IMR-90 (cell line): ENCODE measurements around the gene RRAGA. TPM values are rescaled to one million over a fixed set of nuclear protein-coding genes. Genes with fewer than 3 reads are reported as not detected.

Experiments
- ATAC-seq: fragments of 200-7000 bp; cut with Tn5 transposase; 2 replicates; pipeline ENCODE4 v1.9.1; 2020; ENCODE audit warnings: low read depth, mild to moderate bottlenecking, moderate library complexity
- BruUV-seq: library from RNA; stranded (reverse); fragments of 400-500 nt; replicated peaks from 2 replicates; lab custom pipeline; 2021; lab: Mats Ljungman, UMichigan
- CTCF ChIA-PET: fragments of 300-600 bp; formaldehyde crosslinking; extraction: SDS; loops from one replicate; lab custom pipeline; 2021; ENCODE audit warnings: antibody characterized with exemption; lab: Yijun Ruan, JAX
- POLR2A ChIA-PET: fragments of 300-600 bp; sonication (Branson Sonifier 250); formaldehyde crosslinking; loops from one replicate; lab custom pipeline; 2022; ENCODE audit warnings: antibody characterized with exemption; ENCODE audit not compliant: unreplicated experiment; lab: Charles Lee
- DNase-seq: peaks from one replicate; pipeline ENCODE4 v3.0.0; 2013
- H2AFZ ChIP-seq: replicated peaks from 2 replicates; pipeline ENCODE3; 2013; ENCODE audit warnings: low read length, mild to moderate bottlenecking; ENCODE audit not compliant: poor library complexity
- H2AK5ac ChIP-seq: 2 replicates; pipeline ENCODE4 v1.6.1; 2013; ENCODE audit warnings: low read depth, low read length, inconsistent platforms
- H2AK9ac ChIP-seq: replicated peaks from 2 replicates; pipeline ENCODE3; 2013; ENCODE audit warnings: mild to moderate bottlenecking, low read depth, low read length, moderate library complexity; ENCODE audit not compliant: poor library complexity
- H2BK120ac ChIP-seq: 2 replicates; pipeline ENCODE4 v1.6.1; 2013; ENCODE audit warnings: low read depth, low read length, inconsistent platforms
- H2BK15ac ChIP-seq: 3 replicates; pipeline ENCODE4 v1.6.1; 2013; ENCODE audit warnings: low read depth, low read length, inconsistent platforms
- H2BK20ac ChIP-seq: 2 replicates; pipeline ENCODE4 v1.6.1; 2013; ENCODE audit warnings: low read depth, mild to moderate bottlenecking, inconsistent platforms, low read length, moderate library complexity
- H2BK5ac ChIP-seq: 2 replicates; pipeline ENCODE4 v1.6.1; 2013; ENCODE audit warnings: mild to moderate bottlenecking, low read depth, low read length, inconsistent platforms; ENCODE audit not compliant: poor library complexity, severe bottlenecking
- H3K14ac ChIP-seq: replicated peaks from 2 replicates; pipeline ENCODE4 v1.6.1; 2013; ENCODE audit warnings: low read depth, low read length, inconsistent platforms
- H3K18ac ChIP-seq: 2 replicates; pipeline ENCODE4 v1.6.1; 2013; ENCODE audit warnings: low read depth, low read length, control low read depth
- H3K23ac ChIP-seq: 2 replicates; pipeline ENCODE4 v1.6.1; 2013; ENCODE audit warnings: low read depth, low read length, inconsistent platforms
- H3K27ac ChIP-seq: 2 replicates; pipeline ENCODE4 v1.5.1; 2013; ENCODE audit warnings: mild to moderate bottlenecking, control low read depth, low read length; ENCODE audit not compliant: insufficient read depth
- H3K27me3 ChIP-seq: 2 replicates; pipeline ENCODE4 v1.6.1; 2013; ENCODE audit warnings: low read length; ENCODE audit not compliant: control insufficient read depth, insufficient read depth
- H3K36me3 ChIP-seq: 2 replicates; pipeline ENCODE4 v1.6.1; 2013; ENCODE audit warnings: low read length, mixed read lengths; ENCODE audit not compliant: control insufficient read depth, insufficient read depth
- H3K4ac ChIP-seq: 2 replicates; pipeline ENCODE4 v1.6.1; 2013; ENCODE audit warnings: low read depth, low read length, inconsistent platforms
- H3K4me1 ChIP-seq: 2 replicates; pipeline ENCODE4 v1.6.1; 2013; ENCODE audit warnings: low read length, mixed read lengths; ENCODE audit not compliant: control insufficient read depth, insufficient read depth
- H3K4me2 ChIP-seq: 2 replicates; pipeline ENCODE4 v1.6.1; 2013; ENCODE audit warnings: low read depth, mild to moderate bottlenecking, control low read depth, low read length, moderate library complexity
- H3K4me3 ChIP-seq: 2 replicates; pipeline ENCODE4 v1.5.1; 2013; ENCODE audit warnings: low read depth, mild to moderate bottlenecking, control low read depth, low read length, moderate library complexity; ENCODE audit not compliant: insufficient read depth
- H3K56ac ChIP-seq: 2 replicates; pipeline ENCODE4 v1.6.1; 2013; ENCODE audit warnings: low read length, inconsistent platforms; ENCODE audit not compliant: insufficient read depth; ENCODE audit errors: extremely low read depth
- H3K79me1 ChIP-seq, 2 experiments: 2 replicates each; pipeline ENCODE4 v1.6.1; 2013; ENCODE audit warnings: low read length in 2 of 2, inconsistent platforms in 1 of 2, low read depth in 1 of 2
- H3K9ac ChIP-seq: 2 replicates; pipeline ENCODE4 v1.6.1; 2013; ENCODE audit warnings: low read depth, low read length, control low read depth
- H3K9me1 ChIP-seq: 2 replicates; pipeline ENCODE4 v1.6.1; 2013; ENCODE audit warnings: low read length, inconsistent platforms; ENCODE audit not compliant: insufficient read depth
- H3K9me3 ChIP-seq: 2 replicates; pipeline ENCODE4 v1.6.1; 2013; ENCODE audit warnings: low read length; ENCODE audit not compliant: control insufficient read depth, insufficient read depth
- H4K20me1 ChIP-seq: 2 replicates; pipeline ENCODE4 v1.6.1; 2013; ENCODE audit warnings: low read length, inconsistent platforms; ENCODE audit not compliant: insufficient read depth
- H4K5ac ChIP-seq: 2 replicates; pipeline ENCODE4 v1.6.1; 2013; ENCODE audit warnings: mild to moderate bottlenecking, low read depth, low read length, control low read depth
- H4K8ac ChIP-seq, 2 experiments: 2 replicates each; pipeline ENCODE4 v1.6.1; 2013; ENCODE audit warnings: low read depth in 2 of 2, low read length in 2 of 2, control low read depth in 1 of 2, inconsistent platforms in 1 of 2
- H4K91ac ChIP-seq: 2 replicates; pipeline ENCODE4 v1.6.1; 2013; ENCODE audit warnings: low read depth, low read length, inconsistent platforms; ENCODE audit not compliant: insufficient read depth
- CHD1 ChIP-seq: IDR thresholded peaks from 2 replicates; pipeline ENCODE4 v1.6.1; 2012; ENCODE audit warnings: low read depth, low read length, improper control_type of control experiment
- ELK1 ChIP-seq: fragments of 150-350 bp; IDR thresholded peaks from 2 replicates; pipeline ENCODE4 v1.6.1; 2016; ENCODE audit warnings: low read depth, mild to moderate bottlenecking, low read length, moderate library complexity, borderline replicate concordance
- SMC3 ChIP-seq: fragments of 150-350 bp; IDR thresholded peaks from 2 replicates; pipeline ENCODE4 v1.6.1; 2016; ENCODE audit warnings: low read depth, mild to moderate bottlenecking, antibody characterized with exemption, low read length, moderate library complexity
- WGBS, 2 experiments: methylation state at CpG; one replicate each; pipeline versions ENCODE4 v1.1.5 to v1.1.7; 2013; ENCODE audit warnings: missing lambda C conversion rate in 2 of 2; ENCODE audit not compliant: insufficient read length in 1 of 2; ENCODE audit errors: extremely low coverage in 2 of 2; 5-methylcytosine and 5-hydroxymethylcytosine counted together
- dilution Hi-C: fragments of 300-500 bp; cut with HindIII; formaldehyde crosslinking; loops from one replicate; pipeline ENCODE4 v1.14.3; 2018; ENCODE audit warnings: low sequenced_read_pairs; ENCODE audit not compliant: unreplicated experiment
- in situ Hi-C: fragments of 300-500 bp; cut with MboI; formaldehyde crosslinking; loops from 3 replicates; pipeline ENCODE4 v1.14.3; 2019; ENCODE audit warnings: low sequenced_read_pairs, inconsistent platforms, mixed read lengths
- intact Hi-C: fragments of 100-400 bp; cut with micrococcal nuclease; formaldehyde crosslinking; loops from 2 replicates; pipeline ENCODE4 v1.10.0; 2022
- polyA plus RNA-seq, 3 experiments: library from polyadenylated mRNA; depleted of rRNA; stranded (reverse); fragments of >200 nt; gene quantifications; 2 replicates each; pipeline ENCODE4 v1.2.3, GENCODE V29; 2012; ENCODE audit warnings: low replicate concordance in 1 of 3
- total RNA-seq: library from RNA; depleted of rRNA; stranded (reverse); fragments of >200 nt; gene quantifications from 2 replicates; pipeline ENCODE4 v1.2.3, GENCODE V29; 2012

RRAGA gene
- total and polyA plus RNA-seq, 2 of the 4 experiments (the other 2 are of a cell fraction) = 74.7 to 154 TPM

GRCh38 chr9:19023078-19023477, 26.1 kb upstream of the RRAGA start:
- H4K8ac ChIP-seq = no peak overlapping the region
- H3K79me1 ChIP-seq = no peaks in the 10 kb centered on the region
- H4K91ac ChIP-seq = no peak overlapping the region
- ChIA-PET POLR2A (no interaction called here), CTCF (interaction anchor here (1.0 kb wide), 1 partner anchor 768 kb away, joined by 3 read pairs; no protein-coding TSS in a partner anchor)
- no peak overlapping the region for H3K56ac ChIP-seq
- intact Hi-C loops (loop anchor here (10.0 kb wide), 1 partner anchor 1498 kb away; no protein-coding TSS in a partner anchor), in situ Hi-C loops (no loop called here), dilution Hi-C loops (no loop called here)
- H3K9me3 ChIP-seq = peaks cover 6% of the 10 kb centered on the region; the same call in 1 of the 2 replicates
- H4K20me1 ChIP-seq = no peaks in the 10 kb centered on the region
- no peaks in the 10 kb centered on the region for H3K36me3 ChIP-seq
- no peak overlapping the region for H2AFZ ChIP-seq
- no peak for TF ChIP-seq SMC3
- TF ChIP-seq ELK1 = no peak
- no peak for TF ChIP-seq CHD1
- no peak overlapping the region for H2BK5ac ChIP-seq
- no peak overlapping the region for H3K27ac ChIP-seq
- no peak overlapping the region for H3K4me3 ChIP-seq
- peaks cover 12% of the 10 kb centered on the region for H3K27me3 ChIP-seq
- no peak overlapping the region for H3K9ac ChIP-seq
- 100% methylated on average over 1 of the region's 5 CpGs; no CpG with 5 or more reads in 1 of the 2 experiments for WGBS, 2 experiments
- BruUV-seq = no TSS peak
- no peak overlapping the region for H3K4ac ChIP-seq
- no peak overlapping the region for H4K5ac ChIP-seq
- H3K18ac ChIP-seq = no peak overlapping the region
- H3K14ac ChIP-seq = no peak overlapping the region
- H3K4me2 ChIP-seq = no peak overlapping the region
- no peak overlapping the region for H2BK20ac ChIP-seq
- no peak overlapping the region for H3K23ac ChIP-seq
- no peak overlapping the region for H2AK5ac ChIP-seq
- H2AK9ac ChIP-seq = no peak overlapping the region
- DNase-seq (no peak), ATAC-seq (no peak)
- H3K4me1 ChIP-seq = no peaks in the 10 kb centered on the region
- no peak overlapping the region for H2BK15ac ChIP-seq
- no peak overlapping the region for H2BK120ac ChIP-seq
- H3K9me1 ChIP-seq = no peaks in the 10 kb centered on the region
